ENCODE data around the gene ZNF473.

- TF ChIP-seq EZH2 (IDR thresholded peaks at IDR 0.05) (no peak), CTCF (IDR thresholded peaks at IDR 0.05) (no peak), EZH2phosphoT487 (IDR thresholded peaks at IDR 0.05) (no peak)
Measured at GRCh38 chr19:50002386-50002960, 23.3 kb upstream of the ZNF473 start.
